Measurements from ENCODE around the gene ZCCHC14.

DNA sequence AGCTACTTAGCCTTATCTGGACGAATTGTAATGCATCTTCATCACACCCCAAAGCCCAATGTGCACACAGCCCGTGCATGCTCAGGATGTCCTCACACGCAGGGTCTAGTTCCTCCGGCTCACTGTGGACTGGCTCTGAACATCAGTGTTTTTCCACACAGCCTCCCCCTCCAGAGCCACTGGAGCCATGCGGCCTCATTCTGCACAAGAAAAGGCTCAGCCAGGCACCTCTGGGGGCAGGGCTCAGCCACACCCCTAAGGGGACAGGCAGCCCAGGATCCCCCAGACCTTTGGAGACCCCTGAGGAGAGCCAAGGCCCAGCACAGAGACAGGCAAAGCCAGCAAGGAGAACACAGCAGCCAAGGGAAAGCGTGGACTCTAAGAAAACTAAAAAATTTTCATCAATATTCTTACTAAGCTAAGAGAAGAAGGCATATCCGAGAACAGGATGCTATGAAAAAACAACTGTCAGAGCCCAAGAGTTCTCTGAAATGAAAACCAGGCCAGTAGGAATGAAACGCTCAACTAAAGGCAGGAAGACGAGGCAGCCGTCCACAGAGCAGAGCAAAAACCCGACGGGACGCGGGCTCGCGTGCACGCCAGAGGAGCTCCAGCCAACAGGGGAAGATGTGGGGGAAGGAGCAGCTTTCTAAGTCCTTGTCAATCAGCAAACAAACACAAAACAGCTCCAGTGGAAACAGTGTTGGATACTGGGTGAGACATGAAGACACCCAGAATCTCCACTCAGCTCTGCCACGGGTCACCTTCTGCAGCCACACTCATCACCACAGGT lies 66.2 kb downstream of the ZCCHC14 start:
- TF ChIP-seq, protein P1, sequence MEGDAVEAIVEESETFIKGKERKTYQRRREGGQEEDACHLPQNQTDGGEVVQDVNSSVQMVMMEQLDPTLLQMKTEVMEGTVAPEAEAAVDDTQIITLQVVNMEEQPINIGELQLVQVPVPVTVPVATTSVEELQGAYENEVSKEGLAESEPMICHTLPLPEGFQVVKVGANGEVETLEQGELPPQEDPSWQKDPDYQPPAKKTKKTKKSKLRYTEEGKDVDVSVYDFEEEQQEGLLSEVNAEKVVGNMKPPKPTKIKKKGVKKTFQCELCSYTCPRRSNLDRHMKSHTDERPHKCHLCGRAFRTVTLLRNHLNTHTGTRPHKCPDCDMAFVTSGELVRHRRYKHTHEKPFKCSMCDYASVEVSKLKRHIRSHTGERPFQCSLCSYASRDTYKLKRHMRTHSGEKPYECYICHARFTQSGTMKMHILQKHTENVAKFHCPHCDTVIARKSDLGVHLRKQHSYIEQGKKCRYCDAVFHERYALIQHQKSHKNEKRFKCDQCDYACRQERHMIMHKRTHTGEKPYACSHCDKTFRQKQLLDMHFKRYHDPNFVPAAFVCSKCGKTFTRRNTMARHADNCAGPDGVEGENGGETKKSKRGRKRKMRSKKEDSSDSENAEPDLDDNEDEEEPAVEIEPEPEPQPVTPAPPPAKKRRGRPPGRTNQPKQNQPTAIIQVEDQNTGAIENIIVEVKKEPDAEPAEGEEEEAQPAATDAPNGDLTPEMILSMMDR (conservative IDR thresholded peaks at IDR 0.05): no peak
- TF ChIP-seq ZFX (IDR thresholded peaks at IDR 0.05): no peak
